SK-N-MC (cell line): Measurements from ENCODE around the gene UPK1A.

ENCODE experiments used
- DNase-seq: peaks from one replicate; pipeline ENCODE4 v3.0.0-alpha.2; 2011; ENCODE audit warnings: low read depth, low spot score
- H3K27ac ChIP-seq: fragments of 200-600 bp; sonication (generic); 2 replicates; pipeline ENCODE4 v1.5.1; 2016; ENCODE audit warnings: mixed run types
- H3K36me3 ChIP-seq: fragments of 200-600 bp; sonication (generic); 2 replicates; pipeline ENCODE4 v1.6.1; 2017; ENCODE audit warnings: antibody characterized with exemption, low read length, mixed read lengths; ENCODE audit not compliant: insufficient read depth
- H3K4me3 ChIP-seq: fragments of 200-600 bp; sonication (generic); 2 replicates; pipeline ENCODE4 v1.5.1; 2016
- H3K9ac ChIP-seq: fragments of 200-600 bp; sonication (generic); 2 replicates; pipeline ENCODE4 v1.8.0; 2017; ENCODE audit warnings: mixed run types, mixed read lengths; ENCODE audit not compliant: insufficient read length
- H3K9me3 ChIP-seq: fragments of 200-600 bp; sonication (generic); 2 replicates; pipeline ENCODE4 v1.6.1; 2017; ENCODE audit warnings: low read depth, mild to moderate bottlenecking, antibody characterized with exemption, low read length, moderate library complexity, mixed read lengths
- EZH2 ChIP-seq: fragments of 200-600 bp; sonication (generic); IDR thresholded peaks from one replicate; pipeline ENCODE4 v1.6.1; 2017; ENCODE audit warnings: antibody characterized with exemption
- FOXP2 ChIP-seq: optimal IDR thresholded peaks from 2 replicates; pipeline ENCODE3; 2011; ENCODE audit warnings: mild to moderate bottlenecking, moderate library complexity; ENCODE audit not compliant: insufficient read depth; ENCODE audit errors: extremely low read length, control extremely low read depth
- POLR2AphosphoS5 ChIP-seq: IDR thresholded peaks from 2 replicates; pipeline ENCODE4 v1.6.1; 2012; ENCODE audit warnings: mild to moderate bottlenecking, low read depth, low read length, borderline replicate concordance

UPK1A gene

GRCh38 chr19:35666251-35666913, at the start of gene UPK1A:
Gene UPK1A, plus strand, starts transcription at chr19:35666517. Its CDS starts 296 bp downstream, at chr19:35666813.
- Histone ChIP-seq H3K4me3 (no peak within 1 kb of the TSS), H3K27ac (no peak within 1 kb of the TSS), H3K9ac (no peak within 1 kb of the TSS), H3K36me3 (no peaks in the 10 kb centered on the region), H3K9me3 (no peaks in the 10 kb centered on the region)
- no peak for DNase-seq
- TF ChIP-seq EZH2 (no peak), FOXP2 (no peak)

DNA sequence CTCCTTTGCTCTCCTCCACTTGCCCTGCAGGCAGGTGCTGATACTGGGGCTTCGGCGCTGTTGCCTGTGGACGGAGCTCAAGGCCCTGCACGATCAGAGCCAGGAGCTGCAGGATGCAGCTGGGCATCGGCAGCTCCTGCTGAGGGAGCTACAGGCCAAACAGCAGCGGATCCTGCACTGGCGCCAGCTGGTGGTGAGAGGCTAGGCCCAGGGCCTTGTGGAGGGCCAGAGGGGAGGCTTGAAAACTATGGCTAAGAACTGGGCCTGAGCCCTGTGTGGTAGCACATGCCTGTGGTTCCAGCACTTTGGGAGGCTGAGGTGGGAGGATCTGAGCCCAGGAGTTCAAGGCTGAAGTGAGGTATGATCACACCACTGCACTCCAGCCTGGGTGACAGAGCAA, 47.5 kb upstream of the UPK1A start:
- Histone ChIP-seq H3K27ac (no peak overlapping the region), H3K36me3 (no peaks in the 10 kb centered on the region; the same call in 1 of the 2 replicates), H3K9ac (no peak overlapping the region), H3K9me3 (no peaks in the 10 kb centered on the region), H3K4me3 (no peak overlapping the region)
- DNase-seq, result no peak
- TF ChIP-seq POLR2AphosphoS5 (no peak), FOXP2 (no peak), EZH2 (no peak)

DNA sequence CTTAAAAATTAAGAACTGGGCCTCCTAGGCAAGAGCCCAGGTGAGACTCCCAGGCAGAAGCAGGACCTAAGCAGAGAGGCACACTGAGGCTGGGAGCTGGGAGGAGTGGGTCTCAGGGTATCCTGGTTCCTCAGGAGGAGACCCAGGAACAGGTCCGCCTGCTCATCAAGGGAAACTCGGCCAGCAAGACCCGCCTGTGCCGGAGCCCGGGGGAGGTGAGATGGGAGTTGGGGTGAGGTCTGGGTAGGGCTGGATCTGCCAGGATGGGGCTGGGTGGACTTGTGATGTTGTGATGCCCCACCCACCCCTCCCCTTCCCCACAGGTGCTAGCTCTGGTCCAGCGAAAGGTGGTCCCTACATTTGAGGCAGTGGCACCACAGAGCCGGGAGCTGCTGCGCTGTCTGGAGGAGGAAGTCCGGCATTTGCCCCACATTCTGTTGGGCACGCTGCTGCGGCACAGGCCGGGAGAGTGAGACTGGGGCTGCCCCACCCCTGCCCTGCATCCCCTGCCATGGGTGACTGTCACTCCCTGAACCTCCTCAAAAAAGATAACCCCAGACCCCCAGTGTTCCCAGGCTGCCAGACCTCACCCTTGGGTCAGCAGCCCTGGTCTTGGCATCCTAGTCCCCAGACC, 46.9 kb upstream of the UPK1A start:
- Histone ChIP-seq H3K4me3 (no peak overlapping the region), H3K27ac (no peak overlapping the region), H3K9me3 (no peaks in the 10 kb centered on the region), H3K36me3 (no peaks in the 10 kb centered on the region; the same call in 1 of the 2 replicates), H3K9ac (no peak overlapping the region)
- DNase-seq, result no peak
- no peak for TF ChIP-seq POLR2AphosphoS5
- no peak for TF ChIP-seq EZH2
- no peak for TF ChIP-seq FOXP2

DNA sequence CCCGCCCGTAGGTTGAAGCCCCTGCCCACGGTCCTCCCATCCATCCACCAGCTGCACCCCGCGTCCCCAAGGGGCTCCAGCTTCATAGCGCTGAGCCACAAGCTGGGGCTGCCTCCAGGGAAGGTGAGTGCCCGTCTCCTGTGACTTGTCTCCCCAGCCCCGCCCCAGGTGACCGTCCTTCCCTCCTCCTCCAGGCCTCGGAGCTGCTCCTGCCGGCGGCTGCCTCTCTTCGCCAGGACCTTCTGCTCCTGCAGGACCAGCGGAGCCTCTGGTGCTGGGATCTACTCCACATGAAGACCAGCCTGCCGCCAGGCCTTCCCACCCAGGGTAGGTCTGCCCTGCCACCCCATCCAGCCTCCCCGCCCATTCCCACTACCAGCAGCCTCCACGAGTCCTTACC, 46.3 kb upstream of the UPK1A start:
- no peak overlapping the region for H3K9ac ChIP-seq
- no peak overlapping the region for H3K4me3 ChIP-seq
- H3K27ac ChIP-seq, result no peak overlapping the region
- no peak for DNase-seq
- no peaks in the 10 kb centered on the region for H3K9me3 ChIP-seq
- H3K36me3 ChIP-seq, result no peaks in the 10 kb centered on the region; the same call in 1 of the 2 replicates
- TF ChIP-seq FOXP2, result no peak
- no peak for TF ChIP-seq POLR2AphosphoS5
- TF ChIP-seq EZH2, result no peak

DNA sequence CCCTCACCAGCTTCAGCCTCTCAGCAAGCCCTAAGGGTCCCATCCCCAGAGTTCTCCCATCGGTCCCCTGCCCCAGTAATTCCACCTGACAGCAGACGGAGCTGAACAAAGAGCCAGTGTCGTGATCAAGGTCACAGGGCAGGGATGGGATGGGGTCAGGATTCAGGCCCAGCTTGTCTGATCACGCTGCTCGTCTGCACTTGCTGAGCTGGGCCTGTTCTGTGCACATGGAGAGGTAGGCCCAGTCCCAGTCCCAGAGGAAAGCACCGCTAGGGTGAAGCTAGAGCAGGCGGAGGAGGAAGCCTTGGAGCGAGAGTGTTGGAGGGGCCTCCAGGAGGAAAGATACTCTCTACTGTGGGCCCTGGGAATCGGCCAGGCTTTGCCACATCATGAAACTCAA, 44.6 kb upstream of the UPK1A start:
- H3K9ac ChIP-seq, result no peak overlapping the region
- TF ChIP-seq FOXP2, result no peak
- H3K9me3 ChIP-seq, result no peaks in the 10 kb centered on the region
- DNase-seq, result no peak
- no peak overlapping the region for H3K27ac ChIP-seq
- H3K4me3 ChIP-seq, result no peak overlapping the region
- H3K36me3 ChIP-seq, result no peaks in the 10 kb centered on the region; the same call in 1 of the 2 replicates

DNA sequence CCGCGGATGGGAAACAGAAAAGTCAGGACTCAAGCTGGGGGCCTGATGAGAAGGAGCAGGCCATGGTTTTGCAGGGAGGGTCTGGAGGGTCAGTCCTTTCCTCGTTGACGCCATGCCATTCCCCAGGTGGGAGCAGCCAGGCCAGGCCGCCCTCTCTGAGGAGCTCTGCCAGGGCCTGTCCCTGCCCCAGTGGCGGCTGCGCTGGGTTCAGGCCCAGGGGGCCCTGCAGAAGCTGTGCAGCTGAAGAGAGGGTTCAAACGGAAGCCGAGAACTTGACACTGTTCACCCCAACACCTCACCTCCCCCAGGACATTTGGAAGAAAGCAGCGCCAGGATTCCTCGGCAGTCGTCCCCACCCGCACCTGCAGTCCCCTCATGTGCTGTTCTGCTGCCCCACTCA, 43.6 kb upstream of the UPK1A start:
- no peak overlapping the region for H3K4me3 ChIP-seq
- H3K9me3 ChIP-seq, result no peaks in the 10 kb centered on the region
- TF ChIP-seq EZH2 (no peak), POLR2AphosphoS5 (no peak), FOXP2 (no peak)
- no peak overlapping the region for H3K27ac ChIP-seq
- DNase-seq, result no peak
- no peak overlapping the region for H3K9ac ChIP-seq
- H3K36me3 ChIP-seq, result no peaks in the 10 kb centered on the region; the same call in 1 of the 2 replicates

- H3K4me3 ChIP-seq, result no peak overlapping the region
- H3K27ac ChIP-seq, result no peak overlapping the region
- DNase-seq, result no peak
- no peak for TF ChIP-seq POLR2AphosphoS5
- TF ChIP-seq EZH2, result no peak
- TF ChIP-seq FOXP2, result no peak
- no peaks in the 10 kb centered on the region for H3K36me3 ChIP-seq
- no peak overlapping the region for H3K9ac ChIP-seq
- no peaks in the 10 kb centered on the region for H3K9me3 ChIP-seq
Observed at GRCh38 chr19:35623327-35624010, 42.8 kb upstream of the UPK1A start.

- Histone ChIP-seq H3K9ac (peak overlapping the region; percentile 91), H3K36me3 (peaks cover 26% of the 10 kb centered on the region), H3K9me3 (no peaks in the 10 kb centered on the region), H3K4me3 (peak overlapping the region; percentile 96), H3K27ac (peak overlapping the region; percentile 74; the same call in 1 of the 2 replicates)
- DNase-seq, result no peak
- TF ChIP-seq EZH2 (no peak), POLR2AphosphoS5 (no peak), FOXP2 (no peak)
Observed at GRCh38 chr19:35628264-35628564, 38.1 kb upstream of the UPK1A start.
